Hepatic stellate cell (primary cell): Measurements from ENCODE around the gene P2RX1.

Source experiments
- DNase-seq: peaks from one replicate; pipeline ENCODE4 v3.0.0; 2011; ENCODE audit warnings: low spot score

Gene P2RX1

DNA sequence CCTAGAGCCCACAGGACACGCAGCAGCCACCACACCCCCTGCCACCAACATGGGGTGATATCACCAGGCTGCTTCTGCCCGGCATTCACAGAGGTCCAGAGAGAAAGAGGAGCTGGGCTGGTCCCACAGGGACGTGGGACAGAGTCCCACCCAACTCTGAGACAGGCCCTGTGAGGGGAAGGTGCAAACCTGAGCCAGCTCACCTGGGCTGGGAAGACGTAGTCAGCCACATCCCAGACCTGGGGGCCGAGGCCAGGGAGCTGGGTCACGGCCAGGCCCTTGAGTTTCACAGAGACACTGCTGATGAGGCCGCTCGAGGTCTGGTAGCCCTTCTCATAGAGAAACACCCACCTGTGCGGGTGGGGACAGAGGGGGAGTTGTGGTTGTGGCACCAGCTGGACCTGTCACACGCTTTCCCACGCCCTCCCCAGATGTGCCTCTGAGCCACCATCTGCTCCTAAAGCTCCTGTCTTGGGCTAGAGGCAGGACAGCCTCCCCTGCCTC, 11.2 kb downstream of the P2RX1 start:
- DNase-seq: no peak

DNA sequence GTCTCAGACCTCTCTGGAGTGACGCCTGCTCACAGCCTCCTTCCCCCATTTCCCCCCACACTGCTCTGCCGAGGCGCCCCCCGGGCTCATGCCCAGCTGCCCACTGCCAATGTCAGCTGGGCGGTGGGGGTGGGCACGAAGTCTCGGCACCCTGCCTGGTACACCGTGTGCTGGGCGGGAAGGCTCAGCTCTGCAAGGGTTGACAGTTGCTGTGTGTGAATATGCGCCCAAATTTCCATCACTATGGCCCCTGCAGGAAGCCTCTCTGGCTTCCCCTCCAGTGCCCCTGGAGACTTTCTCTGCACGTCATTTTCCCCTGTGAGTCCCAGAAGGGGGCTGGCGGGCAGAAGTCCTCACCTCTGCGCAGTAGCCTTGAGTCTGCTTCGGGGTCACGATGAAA, 11.8 kb downstream of the P2RX1 start:
- no peak for DNase-seq

DNA sequence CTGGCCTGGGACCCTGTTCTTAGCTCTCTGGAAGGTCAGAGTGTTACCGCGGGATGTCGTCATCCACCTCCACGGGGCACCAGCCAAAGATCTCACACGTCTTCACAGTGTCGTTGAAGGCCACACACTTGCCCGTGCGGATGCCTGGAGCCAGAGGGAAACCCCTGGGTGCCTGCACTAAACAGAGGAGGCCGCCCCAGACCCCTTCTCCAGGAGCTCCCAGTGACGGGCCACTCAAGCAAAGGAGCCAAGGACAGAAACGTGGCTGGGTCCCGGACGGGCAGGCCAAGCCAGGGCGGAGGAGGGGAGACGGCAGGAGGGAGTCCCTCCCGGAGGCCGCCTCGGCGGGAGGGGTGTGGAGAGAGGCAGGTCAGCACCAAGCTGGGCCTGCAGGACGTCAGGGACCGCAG, 12.4 kb downstream of the P2RX1 start:
- DNase-seq: no peak

DNA sequence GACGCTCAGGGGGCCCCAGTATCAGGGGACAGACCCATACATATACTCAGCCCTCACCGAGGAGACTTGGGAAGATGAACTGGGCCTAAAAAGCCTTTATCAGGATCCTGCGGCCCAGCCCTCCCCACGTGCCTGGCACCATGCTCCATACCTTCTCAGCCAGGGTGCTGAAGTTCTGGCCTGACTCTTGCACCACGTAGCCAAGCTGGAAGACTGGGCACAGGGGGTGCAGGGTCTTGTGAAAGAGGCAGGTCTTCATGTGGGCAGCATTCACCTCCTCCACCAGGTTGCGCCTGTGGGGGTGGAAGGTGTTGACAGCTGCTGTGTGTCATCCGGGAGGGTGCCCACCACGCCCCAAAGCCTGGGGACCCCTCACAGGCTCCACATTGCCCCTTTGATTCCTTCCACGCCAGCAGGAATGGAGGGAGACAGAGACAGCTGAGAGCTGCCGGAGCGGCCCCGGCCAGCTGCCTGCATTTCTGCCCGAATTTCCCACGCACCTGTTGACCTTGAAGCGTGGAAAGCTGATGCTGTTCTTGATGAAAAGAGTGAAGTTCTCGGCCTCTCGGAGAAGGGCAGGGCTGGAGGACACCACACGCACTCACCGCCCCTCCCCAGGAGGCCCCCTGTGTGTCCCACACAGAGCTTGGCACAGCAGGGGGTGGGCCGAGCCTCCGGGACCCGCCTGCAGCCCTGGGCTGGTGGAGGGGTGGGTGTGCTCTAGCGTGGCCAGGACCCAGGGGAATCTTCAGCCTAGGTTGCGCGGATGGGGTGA, 13.0 kb downstream of the P2RX1 start:
- no peak for DNase-seq

DNA sequence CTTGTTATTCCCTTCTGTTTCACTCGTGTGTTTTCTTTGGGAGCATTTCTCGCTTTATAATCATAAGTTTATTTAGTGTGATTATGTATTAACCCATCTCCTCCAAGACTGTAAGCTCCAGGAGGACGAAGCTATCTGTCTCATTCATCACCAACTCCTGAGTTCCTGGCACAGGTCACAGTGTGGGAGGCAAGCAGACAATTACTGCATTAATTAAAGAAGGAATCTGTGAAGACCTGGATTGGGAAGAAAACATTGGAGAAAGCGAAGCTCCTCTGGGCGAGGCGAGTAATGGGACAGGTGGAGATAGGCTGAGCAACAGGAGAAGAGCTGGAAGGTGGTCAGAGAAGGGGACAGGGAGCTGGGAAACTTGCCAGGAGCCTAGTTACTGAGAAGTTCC, 15.6 kb downstream of the P2RX1 start:
- no peak for DNase-seq

DNA sequence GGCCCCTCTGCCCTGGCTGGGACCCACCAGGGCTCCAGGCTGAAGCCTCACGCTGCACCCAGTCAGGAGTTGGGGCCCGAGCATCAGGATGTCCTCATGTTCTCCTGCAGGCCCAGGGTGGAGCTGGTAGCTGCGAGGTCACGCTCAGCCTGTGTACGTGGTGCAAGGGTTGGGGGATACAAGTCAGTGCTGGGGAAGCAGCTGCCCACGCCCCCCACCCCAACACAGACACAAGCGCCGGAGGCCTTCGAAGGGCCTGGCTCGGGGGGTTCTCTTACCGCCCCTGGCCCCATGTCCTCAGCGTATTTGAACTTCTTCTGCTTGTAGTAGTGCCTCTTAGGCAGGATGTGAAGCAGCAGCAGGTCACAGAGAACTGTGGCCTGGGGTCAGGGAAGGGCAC, 18.5 kb downstream of the P2RX1 start:
- DNase-seq: no peak

DNA sequence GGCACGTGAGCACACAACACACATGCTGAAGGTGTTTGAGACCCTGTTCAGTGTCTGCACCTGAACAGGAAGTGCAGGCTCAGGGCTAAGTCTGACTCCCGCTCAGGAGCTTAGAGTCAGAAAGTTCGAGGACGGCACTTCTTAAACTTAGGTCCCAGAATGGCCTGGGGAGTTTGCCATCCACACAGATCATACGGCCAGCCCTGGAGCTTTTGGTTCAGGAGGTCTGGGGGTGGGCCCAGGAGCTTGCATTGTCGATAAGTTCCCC, 19.4 kb downstream of the P2RX1 start:
- no peak for DNase-seq

DNA sequence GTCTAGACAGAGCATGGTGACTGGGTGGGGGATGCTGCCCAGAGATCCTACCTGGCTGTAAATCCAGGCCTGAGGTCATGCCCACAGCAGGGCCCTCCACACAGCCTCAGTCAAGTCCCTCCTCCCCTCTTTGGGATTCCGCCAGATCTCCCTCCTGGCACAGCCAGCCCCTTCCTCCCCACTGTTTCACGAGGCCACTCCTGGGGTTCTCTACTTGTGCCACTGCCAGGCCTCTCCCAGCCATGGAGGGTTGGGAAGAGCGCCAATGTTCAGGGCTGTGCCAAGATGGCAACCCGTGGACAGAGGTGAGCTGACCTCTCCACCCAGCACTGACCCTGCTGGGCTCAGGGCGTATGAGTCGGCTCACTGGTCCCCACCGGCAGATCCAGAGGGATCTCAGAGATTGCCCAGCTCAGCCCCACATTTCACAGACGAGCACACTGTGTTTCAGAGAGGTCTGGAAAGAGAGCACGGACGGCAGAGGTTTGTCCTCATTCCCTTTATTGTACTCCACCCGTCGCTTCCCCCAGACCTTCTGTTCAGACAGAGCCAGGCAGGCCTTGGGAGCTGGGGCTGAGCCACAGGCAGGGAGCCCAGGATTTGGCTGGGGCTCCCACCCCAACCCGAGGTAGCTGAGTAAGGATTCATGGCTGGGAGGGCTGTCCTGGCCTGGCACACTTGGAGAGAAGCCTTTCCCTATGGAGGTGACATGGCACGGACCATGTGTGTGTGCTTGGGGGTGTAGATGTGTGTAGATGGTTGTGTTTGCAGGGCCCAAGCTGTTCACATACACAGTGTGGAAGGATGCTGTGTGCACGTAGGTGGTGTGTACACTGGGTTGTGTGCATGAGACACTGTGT, 19.9 kb downstream of the P2RX1 start:
- no peak for DNase-seq

DNA sequence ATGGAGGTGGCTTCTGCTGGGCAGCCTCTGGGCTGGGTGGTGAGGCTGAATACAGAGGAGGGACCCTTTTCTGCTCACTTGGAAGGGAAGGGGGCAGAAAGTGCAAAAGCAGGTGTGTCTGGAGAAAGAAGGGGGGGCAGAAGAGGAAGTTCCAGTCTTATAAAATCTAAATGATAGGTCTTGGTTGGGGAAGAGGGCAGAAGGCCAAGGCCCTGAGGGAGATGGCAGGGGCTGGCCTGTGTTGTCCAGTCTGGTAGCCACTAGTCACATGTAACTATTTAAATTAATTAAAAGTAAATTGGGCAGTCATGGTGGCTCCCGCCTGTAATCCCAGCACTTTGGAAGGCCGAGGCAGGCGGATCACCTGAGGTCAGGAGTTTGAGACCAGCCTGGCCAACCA, 20.9 kb downstream of the P2RX1 start:
- no peak for DNase-seq

DNA sequence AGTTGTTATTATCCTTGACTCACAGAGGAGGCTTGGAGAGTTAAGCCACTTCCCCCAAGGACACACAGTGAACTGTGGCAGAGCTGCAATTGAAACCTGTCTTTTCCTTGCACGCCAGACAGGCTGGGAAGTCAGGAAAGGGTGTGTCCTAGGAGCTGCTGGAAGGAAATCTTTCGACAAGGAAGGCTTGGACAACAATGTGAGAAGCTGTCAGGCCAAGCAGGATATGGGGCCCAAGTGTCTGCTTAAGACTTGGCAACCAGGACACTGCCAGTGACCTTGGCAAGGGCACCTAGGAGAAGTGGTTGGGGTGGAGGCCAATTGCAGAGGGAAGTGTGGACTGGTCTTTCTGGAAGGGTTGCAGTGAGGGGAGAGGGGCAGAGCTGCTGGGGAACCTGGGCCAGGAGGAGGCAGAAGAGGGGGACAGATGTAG, 21.3 kb downstream of the P2RX1 start:
- DNase-seq: no peak

DNA sequence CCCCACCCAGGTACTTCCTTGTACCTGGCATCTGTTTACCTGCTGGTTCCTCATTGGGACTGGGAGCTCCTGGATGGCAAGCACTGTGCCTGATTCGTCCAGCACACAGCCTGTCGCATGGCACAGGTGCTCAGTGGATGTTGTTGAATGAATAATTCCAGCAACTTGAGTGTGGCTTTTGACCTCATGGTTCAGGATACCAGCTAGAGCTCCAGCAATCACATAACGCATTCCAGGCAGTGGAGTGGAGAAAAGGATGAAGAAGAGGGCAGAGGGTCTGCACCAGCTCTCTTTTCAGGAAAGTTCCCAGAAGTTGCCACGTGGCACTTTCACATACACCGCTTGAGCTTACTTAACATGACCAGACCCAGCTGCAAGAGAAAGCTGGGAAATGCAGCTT, 22.1 kb downstream of the P2RX1 start:
- no peak for DNase-seq

DNA sequence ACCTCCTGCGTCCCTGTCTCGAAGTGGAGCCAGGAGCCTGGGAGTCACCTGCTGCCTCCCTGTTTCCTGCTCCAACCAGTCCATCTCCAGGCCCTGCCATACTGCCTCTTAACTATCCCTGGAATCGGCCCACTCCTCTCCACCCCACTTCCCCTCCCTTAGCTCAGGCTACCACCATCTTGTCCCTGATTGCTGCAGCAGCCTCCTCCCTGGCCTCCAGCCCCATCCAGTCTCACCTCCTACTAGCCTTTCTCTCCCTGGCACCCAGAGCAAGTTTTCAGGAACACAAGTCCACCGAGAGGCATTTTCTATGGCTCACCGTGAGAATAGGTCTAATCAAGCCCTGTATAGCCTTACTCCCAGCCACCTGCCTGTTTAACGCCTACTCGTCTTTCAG, 22.5 kb downstream of the P2RX1 start:
- DNase-seq: no peak

DNA sequence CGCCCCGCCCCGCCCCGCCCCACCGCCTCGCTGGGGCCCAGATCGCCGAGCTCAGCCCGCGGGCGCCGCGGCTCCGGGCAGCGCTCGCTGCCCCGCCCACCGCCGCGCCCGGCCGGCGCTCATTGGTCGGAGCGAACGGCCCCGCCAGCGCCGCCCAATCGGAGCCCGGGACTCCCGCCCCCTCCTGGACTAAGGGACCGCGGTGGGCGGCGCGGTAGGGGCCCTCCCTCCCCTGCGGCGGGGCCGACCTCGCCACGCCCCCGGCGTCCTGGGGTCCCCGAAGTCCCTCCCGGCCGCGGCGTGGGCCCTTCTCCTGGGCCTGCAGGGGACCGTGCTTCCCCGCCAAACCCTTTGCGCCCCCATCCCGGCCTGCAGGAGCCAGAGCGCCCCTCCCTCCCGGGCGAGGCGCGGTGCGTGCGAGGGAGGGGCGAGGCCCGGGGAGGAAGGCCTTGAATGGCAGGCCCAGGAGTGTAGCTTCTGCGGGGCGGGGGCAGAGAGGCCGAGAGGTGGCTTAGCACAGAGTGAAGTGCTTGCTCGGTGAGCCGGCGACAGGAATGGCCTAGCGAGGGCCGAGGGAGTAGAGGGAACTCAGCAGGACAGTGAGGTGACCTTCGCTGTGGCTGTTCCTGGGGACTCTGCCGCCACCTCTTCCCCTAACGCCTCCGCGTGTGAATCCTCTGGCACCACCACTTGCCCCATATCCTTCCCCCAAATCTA, 23.1 kb downstream of the P2RX1 start, which contains the start of gene CAMKK1:
Gene CAMKK1, minus strand, starts transcription at position 51 of the 717 bp plus-strand sequence. CDS start 7,366 bp downstream, outside the sequence.
- peak; percentile 99 for DNase-seq

DNA sequence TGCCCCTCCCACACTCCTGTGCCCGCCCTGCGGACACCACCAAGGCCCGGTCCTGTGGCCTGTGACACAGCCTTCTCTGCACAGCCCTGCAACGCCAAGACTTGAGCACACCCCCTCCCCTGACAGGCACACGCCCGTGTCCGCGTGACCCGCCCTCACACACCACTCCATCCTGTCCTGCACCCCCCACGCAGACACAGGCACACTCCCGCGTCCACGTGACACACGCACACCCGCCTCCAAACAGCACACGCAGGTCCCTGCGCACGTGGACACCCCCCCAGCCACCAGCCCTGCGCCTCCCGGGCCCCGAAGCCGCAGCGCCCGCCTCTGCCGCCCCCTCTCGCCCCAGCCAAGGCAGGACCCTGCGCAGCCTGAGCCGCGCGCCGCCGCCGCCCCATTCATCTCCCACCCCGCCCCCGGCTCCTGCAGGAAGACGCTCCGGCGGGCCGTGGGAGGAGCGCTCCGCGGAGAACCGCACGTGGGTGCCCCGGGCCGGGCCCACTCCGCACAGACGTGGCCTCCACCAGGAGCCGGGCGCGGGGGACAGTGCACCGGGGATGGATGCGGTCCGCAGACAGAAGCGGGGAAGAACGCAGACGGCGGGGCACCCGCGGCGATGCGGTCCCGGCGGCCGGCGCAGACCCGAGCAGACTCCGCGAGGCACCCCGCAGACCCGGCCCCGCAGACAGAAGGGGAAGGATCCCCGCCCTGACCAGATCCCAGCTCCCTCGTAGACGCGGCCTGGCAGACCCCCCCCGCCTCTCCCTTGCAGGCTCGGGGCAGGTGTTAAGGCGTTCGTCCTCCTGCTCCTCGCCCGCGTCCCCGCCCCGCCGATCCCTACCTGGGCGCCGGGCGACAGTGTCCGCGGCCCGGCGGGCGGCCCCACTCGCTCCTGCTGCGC, 23.9 kb downstream of the P2RX1 start:
- peak; percentile 87 for DNase-seq

DNA sequence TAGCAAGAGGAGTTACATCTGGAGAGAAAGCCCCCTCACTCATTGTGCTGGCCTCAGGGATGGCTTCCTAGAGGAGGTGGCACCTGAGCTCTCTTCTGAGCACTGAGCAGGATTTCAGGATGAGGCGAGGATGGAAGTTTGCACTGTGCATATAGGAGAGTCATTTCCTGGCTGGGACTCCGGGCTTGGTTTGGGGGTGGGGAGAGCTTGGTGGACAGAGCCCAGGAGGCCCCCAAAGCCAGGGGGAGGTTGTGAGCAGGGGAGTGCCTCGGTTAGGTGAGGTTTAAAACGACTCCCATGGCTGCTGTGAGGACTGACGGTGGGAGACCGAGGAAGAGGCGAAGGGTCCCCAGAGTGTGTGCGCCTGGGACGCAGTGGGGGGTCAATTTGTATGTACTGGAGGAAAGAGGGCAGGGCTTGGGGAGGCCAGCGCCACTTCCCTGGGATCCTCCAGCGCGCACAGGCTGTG, 24.6 kb downstream of the P2RX1 start:
- no peak for DNase-seq

DNA sequence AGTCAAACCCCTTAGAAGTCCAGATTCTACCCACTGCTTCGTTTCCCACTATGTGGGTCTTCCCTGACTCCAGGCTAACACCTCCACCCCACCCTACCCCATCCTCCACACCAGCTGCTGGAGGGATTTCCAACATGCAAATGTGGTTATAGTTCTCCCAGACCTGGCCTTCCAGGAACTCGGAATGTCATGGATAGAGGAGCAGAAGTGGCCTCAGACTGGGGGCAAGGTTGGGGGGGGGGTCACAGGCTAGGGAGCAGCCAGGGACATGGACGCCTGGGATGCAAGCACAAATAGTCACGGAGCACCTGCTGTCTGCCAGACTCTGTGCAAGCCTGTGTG, 25.4 kb downstream of the P2RX1 start:
- DNase-seq: no peak

DNA sequence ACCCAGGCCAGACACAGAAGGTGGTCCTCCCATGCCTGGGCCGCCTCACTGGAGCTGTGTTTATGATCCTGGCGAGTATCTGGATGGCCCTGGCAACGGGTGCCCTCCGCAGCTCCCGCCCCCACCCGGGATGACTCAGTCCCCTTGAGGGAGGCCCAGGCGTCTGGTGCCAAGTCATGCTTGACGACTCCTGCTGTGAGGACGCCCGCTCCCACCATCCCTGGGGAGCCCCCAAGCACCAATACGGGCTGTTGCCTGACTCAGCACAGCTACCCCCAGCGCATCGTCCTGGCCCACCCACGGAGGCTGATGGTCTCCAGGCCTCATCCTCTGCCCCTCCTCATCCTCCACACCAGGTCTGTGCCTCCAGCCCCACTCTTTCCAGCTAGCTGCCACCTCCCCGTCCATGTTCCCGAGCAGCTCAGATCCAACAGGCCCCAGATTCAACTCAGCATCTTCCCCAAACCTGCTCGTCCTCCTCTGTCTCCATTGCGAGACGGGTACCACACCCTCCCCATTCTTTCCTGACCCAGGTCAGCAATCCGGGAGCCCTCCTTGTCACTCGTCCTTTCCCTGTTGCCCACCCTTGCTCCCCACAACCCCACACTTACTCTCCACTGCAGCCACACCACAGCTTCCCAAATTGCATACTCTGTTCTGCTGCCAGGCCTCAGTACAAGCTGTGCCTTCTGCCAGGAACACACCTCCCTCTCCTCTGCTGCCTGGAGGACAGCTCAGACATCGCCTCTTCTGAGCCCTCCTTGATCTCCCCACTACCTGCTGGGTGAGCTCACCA, 26.0 kb downstream of the P2RX1 start:
- peak; percentile 93 for DNase-seq

DNA sequence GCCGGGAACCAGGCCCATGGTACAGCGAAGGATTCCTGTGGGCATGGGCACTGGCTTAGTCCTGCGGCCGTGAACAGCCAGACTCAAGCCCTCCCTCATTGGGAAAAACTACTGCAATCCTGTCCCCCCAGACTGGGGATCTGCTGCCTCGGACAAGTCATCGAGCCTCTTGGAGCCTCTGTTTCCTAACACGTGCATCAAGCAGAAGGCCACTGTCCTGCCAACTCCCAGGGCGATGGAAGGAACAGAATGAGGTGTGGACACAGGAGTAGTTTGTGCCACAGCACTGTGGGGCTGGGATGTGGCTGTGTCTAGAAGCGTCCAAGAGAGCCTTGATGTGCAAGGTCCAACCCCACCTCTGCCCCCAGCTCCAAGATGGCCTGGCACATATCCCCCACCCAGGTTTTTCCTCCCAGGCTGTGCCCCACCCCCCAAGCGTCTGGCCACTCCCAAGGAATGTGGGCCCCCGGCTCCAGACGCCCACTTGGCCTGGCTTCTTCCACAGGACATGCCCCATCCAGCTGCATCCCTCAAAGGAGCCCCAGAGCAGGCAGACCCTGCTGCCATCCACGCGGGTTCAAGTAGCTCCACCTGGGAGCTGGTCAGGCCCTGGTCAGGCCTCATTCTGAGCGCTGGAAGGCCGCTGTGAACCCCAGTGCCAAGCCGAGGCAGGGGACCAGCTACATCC, 26.8 kb downstream of the P2RX1 start:
- DNase-seq: no peak

DNA sequence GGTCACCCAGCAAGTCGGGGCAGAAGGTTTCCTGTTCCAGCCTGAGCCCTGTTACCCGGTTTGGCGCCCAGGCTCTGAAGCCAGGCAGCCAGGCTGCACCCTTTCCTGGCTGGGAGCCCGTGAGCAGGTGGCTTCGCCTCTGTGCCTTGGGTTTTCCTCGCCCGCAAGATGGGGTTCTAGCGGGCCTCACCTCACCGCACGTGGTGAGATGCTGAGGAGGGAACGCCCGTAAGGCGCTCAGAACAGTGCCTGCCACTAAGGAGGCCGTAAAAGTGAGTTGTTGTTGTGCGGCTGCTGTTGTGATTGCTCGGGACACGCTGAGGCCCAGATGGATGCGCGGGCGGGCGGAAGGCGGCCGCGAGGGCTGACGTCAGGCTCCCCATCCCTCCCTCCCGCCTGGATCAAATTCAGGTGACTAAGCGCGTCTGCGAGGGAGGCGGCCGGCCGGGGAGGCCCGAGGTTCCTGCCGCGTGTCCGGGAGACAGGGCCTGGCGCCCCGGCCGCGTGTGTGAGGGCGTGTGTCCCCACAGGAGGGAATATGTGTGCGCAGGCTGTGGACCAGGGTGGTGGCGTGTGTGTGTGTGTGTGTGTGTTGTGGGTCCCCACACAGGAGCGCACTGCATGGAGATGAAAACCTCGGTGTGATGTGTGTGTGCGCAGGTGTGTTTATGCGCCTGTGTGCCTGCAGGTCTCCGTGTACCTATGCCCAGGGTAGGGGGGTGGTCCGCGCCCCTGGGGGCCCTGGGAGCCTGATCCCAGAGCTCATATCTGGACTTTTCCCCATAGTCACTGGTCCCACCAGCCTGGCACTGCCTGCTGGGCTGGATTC, 27.7 kb downstream of the P2RX1 start:
- no peak for DNase-seq
